Lung (tissue), 12 donors: ENCODE results near the gene POLR2I. TPM values are rescaled to one million over a fixed set of nuclear protein-coding genes. Genes with fewer than 3 reads are reported as not detected.

Experiments used
- ATAC-seq: fragments of 200-7000 bp; cut with Tn5 transposase; one replicate; pipeline ENCODE4 v1.9.1; 2020; ENCODE audit warnings: moderate number of reproducible peaks; ENCODE audit not compliant: insufficient read depth, low FRiP score
- DNase-seq, 3 donors: peaks; one replicate each; pipeline ENCODE4 v3.0.0-alpha.2; 2013 to 2017
- H3K27ac ChIP-seq, 2 donors: one replicate each; pipeline ENCODE4 v1.5.1; 2013; ENCODE audit warnings: mild to moderate bottlenecking in 2 of 2, moderate library complexity in 2 of 2, control low read depth in 1 of 2, inconsistent platforms in 1 of 2, low read depth in 1 of 2, low read length in 1 of 2
- H3K27me3 ChIP-seq, 3 donors: one replicate each; pipeline ENCODE4 v1.5.1; 2013; ENCODE audit warnings: low read length in 2 of 3; ENCODE audit not compliant: control insufficient read depth in 3 of 3, insufficient read depth in 3 of 3
- H3K36me3 ChIP-seq, 4 donors: one replicate each; pipeline ENCODE4 v1.5.1; 2013; ENCODE audit warnings: low read length in 4 of 4, mild to moderate bottlenecking in 1 of 4, moderate library complexity in 1 of 4; ENCODE audit not compliant: control insufficient read depth in 4 of 4, insufficient read depth in 4 of 4
- H3K4me1 ChIP-seq, 5 donors: one replicate each; pipeline ENCODE4 v1.5.1; 2013; ENCODE audit warnings: low read length in 5 of 5, mild to moderate bottlenecking in 2 of 5, moderate library complexity in 1 of 5; ENCODE audit not compliant: control insufficient read depth in 5 of 5, insufficient read depth in 5 of 5
- H3K4me3 ChIP-seq: one replicate; pipeline ENCODE4 v1.5.1; 2013; ENCODE audit warnings: mild to moderate bottlenecking, control low read depth, moderate library complexity
- H3K9ac ChIP-seq, 2 donors: one replicate each; pipeline ENCODE4 v1.5.1; 2013; ENCODE audit warnings: low read length in 2 of 2, control low read depth in 1 of 2; ENCODE audit not compliant: insufficient read depth in 1 of 2
- H3K9me3 ChIP-seq, 4 donors: one replicate each; pipeline ENCODE4 v1.5.1; 2013; ENCODE audit warnings: low read length in 3 of 4, mild to moderate bottlenecking in 1 of 4, moderate library complexity in 1 of 4; ENCODE audit not compliant: control insufficient read depth in 4 of 4, insufficient read depth in 3 of 4
- CTCF ChIP-seq: IDR thresholded peaks from 2 replicates; pipeline ENCODE4 v1.5.1; 2012; ENCODE audit warnings: mild to moderate bottlenecking; ENCODE audit errors: control extremely low read depth, extremely low read depth
- WGBS, 2 donors: extraction: QIAGEN DNeasy Blood & Tissue Kit; methylation state at CpG; one replicate each; pipeline ENCODE4 v1.1.7; 2013; 5-methylcytosine and 5-hydroxymethylcytosine counted together
- polyA plus RNA-seq, 2 donors: library from polyadenylated mRNA; stranded (reverse); fragments of 200-250 nt; gene quantifications; one replicate each; pipeline ENCODE4 v1.2.1, GENCODE V29; 2013
- total RNA-seq, 2 donors: library from RNA; depleted of rRNA in 1 of 2; stranded (reverse); fragments of >200 nt in 1 of 2; gene quantifications; one replicate each; pipeline ENCODE4 v1.2.1, GENCODE V29; 2014 to 2021
- donor health status: control.
- donor health status: control.
- donor health status: Bipolar disorder and iron deficiency.
- donor health status: healthy.
- donor health status: DM: yes; HTN: yes; CAD: no.

The POLR2I gene
- total and polyA plus RNA-seq, 4 donors = 65.1 to 101 (median 89.9) TPM

- no peak for TF ChIP-seq CTCF
- H3K9me3 ChIP-seq = no peaks in the 10 kb centered on the region
- peak overlapping the region in 1 of 2 donors; percentile 83 for H3K9ac ChIP-seq
- DNase-seq (no peak), ATAC-seq (no peak)
- peaks cover 0 to 5% (median 0%) of the 10 kb centered on the region in 5 donors for H3K4me1 ChIP-seq
- 10 to 17% methylated on average over 10 of the region's 10 CpGs for WGBS, 2 donors
- H3K27me3 ChIP-seq = no peaks in the 10 kb centered on the region
- H3K27ac ChIP-seq = peak overlapping the region; percentile 95 to 96
- peak overlapping the region; percentile 5 for H3K4me3 ChIP-seq
- H3K36me3 ChIP-seq = peaks cover 4 to 13% (median 6%) of the 10 kb centered on the region in 4 donors
Measured at GRCh38 chr19:36128392-36128736, 13.7 kb upstream of the POLR2I start.

- ATAC-seq (no peak), DNase-seq (no peak)
- no peak for TF ChIP-seq CTCF
- H3K36me3 ChIP-seq = peaks cover 6 to 33% (median 8%) of the 10 kb centered on the region in 4 donors
- WGBS, 2 donors = 77 to 85% methylated on average over 9 of the region's 9 CpGs
- no peak overlapping the region for H3K9ac ChIP-seq
- H3K9me3 ChIP-seq = no peaks in the 10 kb centered on the region
- H3K27me3 ChIP-seq = no peaks in the 10 kb centered on the region
- H3K27ac ChIP-seq = no peak overlapping the region
- H3K4me3 ChIP-seq = no peak overlapping the region
- peaks cover 0 to 5% (median 0%) of the 10 kb centered on the region in 5 donors for H3K4me1 ChIP-seq
Measured at GRCh38 chr19:36125557-36125956, 10.9 kb upstream of the POLR2I start.

GRCh38 chr19:36121486-36122124 is 6.9 kb upstream of the POLR2I start:
- Histone ChIP-seq H3K27ac (no peak overlapping the region), H3K4me1 (peaks cover 0 to 2% (median 0%) of the 10 kb centered on the region in 5 donors), H3K27me3 (no peaks in the 10 kb centered on the region), H3K4me3 (no peak overlapping the region), H3K36me3 (peaks cover 6 to 51% (median 17%) of the 10 kb centered on the region in 4 donors), H3K9ac (no peak overlapping the region), H3K9me3 (no peaks in the 10 kb centered on the region)
- no peak for ATAC-seq
- no peak for TF ChIP-seq CTCF
- DNase-seq = no peak
- 84 to 87% methylated on average over 49 of the region's 49 CpGs for WGBS, 2 donors

GRCh38 chr19:36120984-36121358 is 6.3 kb upstream of the POLR2I start:
- Histone ChIP-seq H3K4me3 (no peak overlapping the region), H3K36me3 (peaks cover 6 to 51% (median 17%) of the 10 kb centered on the region in 4 donors), H3K4me1 (peaks cover 0 to 6% (median 0%) of the 10 kb centered on the region in 5 donors), H3K9ac (no peak overlapping the region), H3K27me3 (no peaks in the 10 kb centered on the region), H3K27ac (no peak overlapping the region), H3K9me3 (no peaks in the 10 kb centered on the region)
- DNase-seq (no peak), ATAC-seq (no peak)
- TF ChIP-seq CTCF = no peak
- 95 to 96% methylated on average over 18 of the region's 18 CpGs for WGBS, 2 donors
